GM23248 (cell line): Measurements from ENCODE around the gene PRLR. TPM values are rescaled to one million over a fixed set of nuclear protein-coding genes. Genes with fewer than 3 reads are reported as not detected.
A peak's percentile ranks its signal among the peaks of the same experiment; 100 is the strongest.

Source experiments
- DNase-seq: peaks from one replicate; pipeline ENCODE4 v3.0.0-alpha.2; 2015
- H2AFZ ChIP-seq: fragments of 200-600 bp; sonication (generic); 2 replicates; pipeline ENCODE4 v1.6.1; 2016; ENCODE audit warnings: antibody characterized with exemption
- H3F3A ChIP-seq: fragments of 200-600 bp; sonication (generic); 2 replicates; pipeline ENCODE4 v1.6.1; 2016; ENCODE audit warnings: mild to moderate bottlenecking, antibody characterized with exemption, mixed run types; ENCODE audit not compliant: insufficient read depth
- H3K27ac ChIP-seq: fragments of 200-600 bp; sonication (generic); 2 replicates; pipeline ENCODE4 v1.5.1; 2016; ENCODE audit warnings: mild to moderate bottlenecking
- H3K27me3 ChIP-seq: fragments of 200-600 bp; sonication (generic); replicated peaks from 2 replicates; pipeline ENCODE4 v1.6.1; 2016; ENCODE audit warnings: mild to moderate bottlenecking; ENCODE audit not compliant: insufficient read depth
- H3K36me3 ChIP-seq: fragments of 200-600 bp; sonication (generic); 2 replicates; pipeline ENCODE4 v1.6.1; 2016; ENCODE audit warnings: low read depth, mild to moderate bottlenecking
- H3K4me1 ChIP-seq: fragments of 200-600 bp; sonication (generic); 2 replicates; pipeline ENCODE4 v1.6.1; 2016; ENCODE audit warnings: mild to moderate bottlenecking; ENCODE audit not compliant: insufficient read depth
- H3K4me2 ChIP-seq: fragments of 200-600 bp; sonication (generic); one replicate; pipeline ENCODE4 v1.6.1; 2016; ENCODE audit warnings: mild to moderate bottlenecking; ENCODE audit not compliant: unreplicated experiment
- H3K4me3 ChIP-seq: fragments of 200-600 bp; sonication (generic); 2 replicates; pipeline ENCODE4 v1.5.1; 2016; ENCODE audit warnings: mild to moderate bottlenecking
- H3K79me2 ChIP-seq: fragments of 200-600 bp; sonication (generic); 2 replicates; pipeline ENCODE4 v1.6.1; 2016; ENCODE audit warnings: mild to moderate bottlenecking; ENCODE audit not compliant: insufficient read depth
- H3K9ac ChIP-seq: fragments of 200-600 bp; sonication (generic); 2 replicates; pipeline ENCODE4 v1.6.1; 2016; ENCODE audit warnings: mild to moderate bottlenecking
- H3K9me2 ChIP-seq: fragments of 200-600 bp; sonication (generic); 2 replicates; pipeline ENCODE4 v1.6.1; 2016; ENCODE audit warnings: mixed run types, mild to moderate bottlenecking, moderate library complexity; ENCODE audit not compliant: insufficient read depth
- H3K9me3 ChIP-seq: fragments of 200-600 bp; sonication (generic); one replicate; pipeline ENCODE4 v1.6.1; 2017; ENCODE audit warnings: low read depth
- H4K20me1 ChIP-seq: fragments of 200-600 bp; sonication (generic); 2 replicates; pipeline ENCODE4 v1.6.0; 2016; ENCODE audit not compliant: insufficient read depth
- EZH2 ChIP-seq: fragments of 200-600 bp; sonication (generic); IDR thresholded peaks from 2 replicates; pipeline ENCODE4 v1.6.1; 2018; ENCODE audit warnings: antibody characterized with exemption, mild to moderate bottlenecking; ENCODE audit not compliant: insufficient read depth, poor library complexity, severe bottlenecking
- EZH2phosphoT487 ChIP-seq: fragments of 200-600 bp; sonication (generic); IDR thresholded peaks from 2 replicates; pipeline ENCODE4 v1.6.1; 2018; ENCODE audit warnings: antibody characterized with exemption, moderate library complexity, mild to moderate bottlenecking, low read depth; ENCODE audit not compliant: insufficient read depth
- WGBS, 2 experiments: methylation state at CpG; one replicate each; pipeline ENCODE4 v1.1.6; 2015 to 2017; ENCODE audit warnings: low lambda C conversion rate in 2 of 2, low coverage in 1 of 2; ENCODE audit errors: missing lambda C conversion rate in 2 of 2; 5-methylcytosine and 5-hydroxymethylcytosine counted together
- in situ Hi-C: fragments of 300-500 bp; cut with MboI; formaldehyde crosslinking; loops from 2 replicates; pipeline ENCODE4 v1.15.0; 2020
- polyA plus RNA-seq: library from polyadenylated mRNA; unstranded; fragments of >200 nt; fragmentation: Nextera tagmentation; extraction: Ambion mirVana; gene quantifications from 2 replicates; pipeline ENCODE4 v1.2.1, GENCODE V29; 2016
- total RNA-seq: library from RNA; depleted of rRNA; stranded (reverse); fragments of >200 nt; shearing (Covaris generic); gene quantifications from 2 replicates; pipeline ENCODE4 v1.2.3, GENCODE V29; 2014

The PRLR gene
- total and polyA plus RNA-seq, 2 experiments from 2014 or later: 0.80 to 5.8 TPM

DNA sequence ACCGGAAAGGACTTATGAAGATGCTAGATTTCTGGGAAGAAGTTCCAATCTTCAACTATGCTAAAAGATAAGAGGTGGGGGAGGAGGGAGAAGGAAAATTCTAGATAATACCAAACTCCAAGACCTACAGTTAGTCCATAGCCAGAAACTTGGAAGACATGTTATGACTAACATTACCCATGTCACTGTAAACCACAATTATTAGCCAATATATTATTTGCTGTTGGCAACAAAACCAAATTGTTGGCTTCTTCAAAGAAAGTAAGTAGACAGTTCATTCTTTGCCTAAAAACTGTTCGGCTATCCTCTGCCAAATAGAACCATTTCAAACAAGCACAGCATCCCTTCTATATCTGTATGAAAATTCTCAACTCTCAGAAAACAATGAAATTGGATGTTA is 25.1 kb downstream of the PRLR start:
- no peak overlapping the region for H3K4me2 ChIP-seq

DNA sequence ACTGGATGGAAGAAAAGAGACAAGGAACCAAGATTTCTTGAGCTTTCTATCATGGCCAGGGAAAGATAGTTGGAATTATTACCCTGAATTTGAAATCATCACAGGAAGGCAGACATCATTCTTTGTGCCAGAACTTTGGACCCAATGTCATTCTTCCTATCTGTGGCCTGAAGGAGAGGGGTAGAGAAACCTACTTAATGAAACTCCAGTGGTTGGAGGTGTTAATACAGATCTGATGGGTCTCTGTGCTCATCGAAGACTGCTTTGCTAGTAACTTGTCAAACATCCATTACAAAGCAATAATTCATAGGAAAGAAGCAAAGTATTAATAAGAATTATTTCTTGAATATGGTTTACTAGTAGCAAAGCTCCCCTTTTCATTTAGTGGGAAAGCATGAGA is 26.9 kb downstream of the PRLR start:
- no peak for DNase-seq
- 83 to 89% methylated on average over 1 of the region's 1 CpG for WGBS, 2 experiments
- Histone ChIP-seq H3K79me2 (no peaks in the 10 kb centered on the region), H3K9ac (no peak overlapping the region), H4K20me1 (no peaks in the 10 kb centered on the region), H3K4me2 (no peak overlapping the region), H3K4me1 (peaks cover 22% of the 10 kb centered on the region), H3K9me2 (peaks cover 2% of the 10 kb centered on the region; the same call in 1 of the 2 replicates), H3K27ac (no peak overlapping the region), H2AFZ (no peak overlapping the region), H3K9me3 (no peaks in the 10 kb centered on the region), H3K27me3 (no peaks in the 10 kb centered on the region), H3K36me3 (no peaks in the 10 kb centered on the region), H3K4me3 (no peak overlapping the region), H3F3A (peaks cover 20% of the 10 kb centered on the region; the same call in 1 of the 2 replicates)
- TF ChIP-seq EZH2phosphoT487 (no peak), EZH2 (no peak)
- in situ Hi-C loops: loop anchor here (25.0 kb wide), 1 partner anchor 734 kb away; the partner anchor contains the start of gene CAPSL

More for the DNA sequence above, 25.1 kb downstream of the PRLR start:
- no peaks in the 10 kb centered on the region for H4K20me1 ChIP-seq
- DNase-seq: peak; percentile 55
- peaks cover 15% of the 10 kb centered on the region for H3K4me1 ChIP-seq
- in situ Hi-C loops: loop anchor here (25.0 kb wide), 1 partner anchor 732 kb away; the partner anchor contains the start of gene CAPSL
- WGBS, 2 experiments: 70% methylated on average over 2 of the region's 2 CpGs
- no peak overlapping the region for H2AFZ ChIP-seq
- H3K9ac ChIP-seq: no peak overlapping the region
- H3K9me2 ChIP-seq: peaks cover 2% of the 10 kb centered on the region; the same call in 1 of the 2 replicates
- TF ChIP-seq EZH2: no peak
- TF ChIP-seq EZH2phosphoT487: no peak
- no peaks in the 10 kb centered on the region for H3K9me3 ChIP-seq
- H3K36me3 ChIP-seq: no peaks in the 10 kb centered on the region
- no peak overlapping the region for H3K27ac ChIP-seq
- peaks cover 10% of the 10 kb centered on the region; the same call in 1 of the 2 replicates for H3F3A ChIP-seq
- H3K4me3 ChIP-seq: no peak overlapping the region
- H3K27me3 ChIP-seq: no peaks in the 10 kb centered on the region
- H3K79me2 ChIP-seq: no peaks in the 10 kb centered on the region

DNA sequence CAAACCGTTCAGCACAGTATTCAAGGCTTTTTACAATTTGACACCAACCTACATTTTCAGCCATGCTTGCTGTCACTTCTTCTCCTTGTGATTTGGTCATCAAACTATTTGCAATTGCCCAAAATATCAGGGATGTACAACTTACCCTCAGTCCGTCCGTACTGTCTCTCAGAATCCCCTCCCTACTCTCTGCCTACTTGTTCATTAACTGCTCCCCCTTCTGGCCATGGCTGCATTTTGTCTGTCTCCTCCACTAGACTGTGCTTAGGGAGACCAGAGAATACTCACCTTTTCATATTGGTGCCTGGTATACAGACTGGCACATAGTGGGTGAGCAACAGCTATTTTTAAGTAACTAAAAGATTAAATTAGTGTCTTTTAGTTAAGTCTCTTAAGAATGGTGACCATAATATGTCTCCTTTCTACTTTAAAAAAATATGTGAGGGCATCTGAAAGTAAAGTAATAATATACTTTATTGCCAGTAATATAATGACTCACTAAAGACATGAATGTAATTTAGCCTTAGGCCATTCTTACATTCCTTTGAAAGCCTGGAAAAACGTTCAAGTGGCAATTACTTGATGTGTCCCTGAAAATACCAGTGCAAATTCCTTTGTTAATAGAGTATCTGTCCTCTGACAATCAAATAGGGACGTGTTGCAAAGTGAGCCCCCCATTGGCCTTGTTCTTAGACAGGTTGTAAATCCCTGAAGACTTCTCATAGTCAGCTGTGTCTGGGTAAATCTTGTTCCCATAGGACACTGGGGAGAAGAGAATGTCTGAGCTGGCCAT is 27.8 kb downstream of the PRLR start:
- H3K4me3 ChIP-seq: no peak overlapping the region
- H3K9me3 ChIP-seq: no peaks in the 10 kb centered on the region
- H3K27ac ChIP-seq: no peak overlapping the region
- no peak for TF ChIP-seq EZH2phosphoT487
- no peak for TF ChIP-seq EZH2
- no peak overlapping the region for H2AFZ ChIP-seq
- WGBS, 2 experiments: 63 to 69% methylated on average over 5 of the region's 5 CpGs
- in situ Hi-C loops: loop anchor here (25.0 kb wide), 1 partner anchor 735 kb away; the partner anchor contains the start of gene CAPSL
- no peak overlapping the region for H3K9ac ChIP-seq
- DNase-seq: peak; percentile 76
- no peaks in the 10 kb centered on the region for H3K27me3 ChIP-seq
- H3K9me2 ChIP-seq: peaks cover 2% of the 10 kb centered on the region; the same call in 1 of the 2 replicates
- peaks cover 31% of the 10 kb centered on the region for H3K4me1 ChIP-seq
- no peaks in the 10 kb centered on the region for H4K20me1 ChIP-seq
- no peaks in the 10 kb centered on the region for H3K79me2 ChIP-seq
- peak overlapping the region; percentile 32 for H3K4me2 ChIP-seq
- no peaks in the 10 kb centered on the region for H3K36me3 ChIP-seq
- H3F3A ChIP-seq: peaks cover 29% of the 10 kb centered on the region; the same call in 1 of the 2 replicates

DNA sequence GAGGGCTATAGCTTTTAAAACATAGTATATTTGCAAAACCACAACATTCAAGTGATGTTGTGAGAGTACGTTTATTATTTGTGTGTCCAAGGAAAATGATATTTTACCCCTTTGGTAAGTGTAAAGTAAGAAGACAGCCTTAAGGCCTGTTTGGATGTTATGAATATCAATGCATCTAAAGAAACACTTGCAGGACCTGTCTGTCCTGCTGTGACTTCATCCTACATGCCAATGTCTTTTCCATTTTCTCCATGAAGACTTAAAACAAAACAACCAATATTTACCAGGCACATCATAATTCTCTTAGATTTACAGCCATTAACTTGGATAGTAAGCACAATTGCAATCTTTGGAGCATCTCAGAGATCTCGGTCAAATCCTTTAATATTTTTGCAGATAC is 29.0 kb downstream of the PRLR start:
- Histone ChIP-seq H4K20me1 (no peaks in the 10 kb centered on the region), H3K4me1 (peaks cover 32% of the 10 kb centered on the region), H3K9me3 (no peaks in the 10 kb centered on the region), H3K27me3 (no peaks in the 10 kb centered on the region), H3K36me3 (no peaks in the 10 kb centered on the region), H3K4me2 (no peak overlapping the region), H2AFZ (no peak overlapping the region), H3K9ac (no peak overlapping the region), H3K4me3 (no peak overlapping the region), H3K9me2 (peaks cover 2% of the 10 kb centered on the region; the same call in 1 of the 2 replicates), H3K79me2 (no peaks in the 10 kb centered on the region), H3K27ac (no peak overlapping the region), H3F3A (peaks cover 29% of the 10 kb centered on the region; the same call in 1 of the 2 replicates)
- WGBS, 2 experiments: 91 to 96% methylated on average over 2 of the region's 2 CpGs
- DNase-seq: no peak
- TF ChIP-seq EZH2phosphoT487: no peak
- TF ChIP-seq EZH2: no peak
- in situ Hi-C loops: loop anchor here (25.0 kb wide), 1 partner anchor 736 kb away; the partner anchor contains the start of gene CAPSL
